Stimulated activated CD8-positive, alpha-beta memory T cell treated with anti-CD3 and anti-CD28 coated beads, Interleukin-7, amount 100 ng/mL, for 1 hour (primary cell): Measurements from ENCODE around the gene PPY.
"Not testable (repeated sequence)": the region's sequence is repeated elsewhere in the genome, so short reads cannot be mapped to it uniquely, and the experiment has no call there.

Experiments
- DNase-seq, 2 donors: peaks; one replicate each; pipeline ENCODE4 v3.0.0-alpha.2; 2020; ENCODE audit warnings: low read depth in 2 of 2

PPY gene

GRCh38 chr17:43966276-43966675 is 24.0 kb upstream of the PPY start:
- no peak for DNase-seq

DNA sequence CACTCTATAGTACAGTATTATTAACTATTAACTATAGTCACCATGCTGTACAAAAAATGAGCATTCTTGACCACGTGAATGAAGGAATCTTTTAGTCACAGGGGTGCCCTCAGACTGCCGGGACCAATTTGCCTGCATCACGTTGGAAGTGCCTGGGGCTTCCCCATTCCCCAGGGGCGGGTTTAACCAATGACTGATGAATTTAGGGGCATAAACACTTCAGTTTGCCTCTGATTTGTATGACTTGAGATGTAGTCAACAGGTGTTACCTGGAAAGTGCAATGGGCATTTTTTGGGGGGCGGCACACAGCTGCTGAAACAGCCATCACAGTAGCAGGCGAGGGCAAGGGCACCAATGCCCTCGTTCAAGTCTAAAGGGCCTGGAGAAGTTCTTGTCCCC is 20.2 kb upstream of the PPY start:
- no peak for DNase-seq

GRCh38 chr17:43961954-43962353 is 19.7 kb upstream of the PPY start:
- DNase-seq: no peak

DNA sequence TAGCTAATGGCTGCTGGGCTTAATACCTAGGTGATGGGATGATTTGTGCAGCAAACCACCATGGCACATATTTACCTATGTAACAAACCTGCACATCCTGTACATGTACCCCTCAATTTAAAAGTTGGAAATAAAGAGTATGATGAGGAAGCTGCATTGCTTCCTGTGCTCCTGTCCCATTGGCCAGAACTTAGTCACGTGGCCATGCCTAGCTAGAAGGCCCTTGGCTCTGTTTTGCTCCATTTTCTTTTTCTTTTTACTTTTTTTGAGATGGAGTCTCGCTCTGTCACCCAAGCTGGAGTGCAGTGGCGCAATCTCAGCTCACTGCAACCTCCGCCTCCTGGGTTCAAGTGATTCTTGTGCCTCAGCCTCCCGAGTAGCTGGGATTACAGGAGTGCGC is 19.0 kb upstream of the PPY start:
- DNase-seq: not testable (repeated sequence)

DNA sequence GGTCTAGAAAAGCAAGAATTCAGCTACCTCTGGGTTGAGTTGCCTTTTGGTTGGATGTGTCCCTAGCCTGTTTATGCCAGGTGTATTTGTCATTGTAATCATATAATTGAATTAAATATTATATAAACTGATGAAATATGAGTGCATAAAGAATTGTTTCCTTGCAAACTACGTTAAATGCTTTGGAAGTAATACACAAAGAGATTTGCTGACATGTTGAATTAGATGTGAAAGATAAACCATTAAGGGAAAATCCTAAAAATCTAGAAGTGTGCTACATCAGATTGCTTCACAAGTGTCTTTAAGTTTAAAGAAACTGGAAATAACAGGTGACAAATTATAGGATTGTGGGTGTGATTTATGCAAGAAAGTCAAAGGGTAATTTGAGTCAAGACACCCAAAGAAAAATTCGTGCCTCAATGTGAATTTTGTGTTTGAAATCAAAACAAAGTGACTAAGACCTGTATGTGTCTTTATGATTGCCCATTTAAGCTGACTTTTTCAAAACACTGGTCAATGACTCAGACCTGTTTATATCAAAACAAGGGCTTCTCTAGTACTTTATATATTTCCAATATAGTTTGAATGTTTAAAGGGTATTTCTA is 16.6 kb upstream of the PPY start:
- DNase-seq: no peak

DNA sequence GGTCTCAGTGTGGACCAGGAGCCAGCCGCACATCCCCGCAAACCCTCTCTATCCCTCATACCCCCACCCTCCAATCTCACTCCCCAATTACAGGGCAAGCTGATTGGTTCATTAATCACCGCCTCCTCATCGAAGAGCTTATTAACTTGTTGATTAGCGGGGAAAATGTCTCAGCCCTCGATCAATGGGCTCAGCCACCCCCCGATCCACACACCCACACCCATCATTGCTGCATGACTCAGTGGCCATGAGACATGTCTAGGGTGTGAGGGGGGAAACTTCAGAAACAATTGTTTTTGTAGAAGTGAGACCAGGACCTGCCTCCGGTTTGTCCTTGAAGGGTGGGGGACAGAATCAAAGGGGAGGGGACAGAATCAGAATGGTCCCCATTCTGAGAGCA is 13.9 kb upstream of the PPY start:
- DNase-seq: no peak

- no peak for DNase-seq
Observed at GRCh38 chr17:43953746-43954145, 11.5 kb upstream of the PPY start, which contains the start of gene PYY. Gene PYY (minus strand): TSS chr17:43953940. CDS start chr17:43953483, 457 bp downstream.

DNA sequence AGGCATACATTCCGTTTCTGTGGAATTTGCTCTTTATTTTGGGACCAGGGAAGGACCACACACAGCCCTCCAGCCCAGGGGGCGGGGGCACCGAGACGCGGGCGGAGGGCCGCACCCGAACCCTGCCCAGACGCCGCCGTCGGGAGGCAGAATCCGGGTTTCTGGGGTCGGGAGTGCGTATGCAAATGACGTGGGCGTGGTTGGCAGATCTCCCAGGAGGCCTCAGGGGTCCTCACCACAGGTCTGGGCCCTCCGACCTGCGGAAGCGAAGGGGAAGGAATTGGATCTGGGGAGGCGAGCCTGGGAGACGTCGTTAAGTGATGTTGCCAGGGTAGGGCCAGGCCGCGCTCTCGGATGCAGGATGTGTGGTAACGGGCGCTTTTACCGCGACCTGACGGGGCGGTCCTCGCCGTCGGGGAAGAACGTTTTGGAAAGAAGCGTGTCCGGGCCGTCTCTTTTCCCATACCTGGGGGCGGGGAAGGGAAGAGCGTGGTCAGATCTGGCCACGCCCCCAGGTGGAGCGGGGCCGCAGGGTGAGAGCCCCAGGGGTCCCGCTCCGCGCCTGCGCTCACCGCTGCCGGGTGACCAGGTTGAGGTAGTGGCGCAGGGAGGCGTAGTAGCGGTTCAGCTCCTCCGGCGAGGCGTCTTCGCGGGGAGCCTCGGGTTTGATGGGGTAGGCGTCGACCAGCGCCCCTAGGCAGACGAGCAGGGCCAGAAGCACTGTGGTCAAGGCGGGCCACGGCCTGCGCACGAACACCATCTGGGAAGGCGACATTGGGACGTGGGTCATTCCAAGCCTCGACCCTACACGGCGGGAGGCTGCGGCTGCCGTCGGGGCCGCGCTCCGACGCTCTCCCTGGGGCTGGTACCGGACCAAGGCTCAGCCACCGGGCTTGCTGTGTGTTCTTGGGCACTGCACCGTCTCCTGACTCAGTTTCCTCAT is 10.7 kb upstream of the PPY start:
- DNase-seq: no peak

GRCh38 chr17:43952351-43952723 is 10.1 kb upstream of the PPY start:
- DNase-seq: no peak

DNA sequence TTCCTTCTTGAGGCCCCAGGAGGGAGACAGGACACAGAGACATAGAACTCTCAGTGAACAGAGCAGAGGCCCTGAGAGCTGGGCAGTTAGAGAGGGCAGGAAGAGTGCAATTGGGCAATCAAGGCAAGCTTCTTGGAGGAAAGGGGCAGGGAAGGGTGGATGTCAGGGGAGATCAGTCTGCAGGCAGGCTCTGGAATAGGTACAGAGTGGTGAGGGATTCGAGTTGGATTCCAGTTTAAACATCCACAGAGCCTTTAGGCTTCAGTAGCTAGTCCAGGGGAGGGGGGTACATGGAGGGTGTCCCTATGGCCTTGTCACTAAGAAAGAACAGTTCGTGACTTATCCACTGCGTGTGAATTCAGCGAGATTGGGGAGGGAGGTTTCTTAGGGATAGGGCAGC is 9.5 kb upstream of the PPY start:
- no peak for DNase-seq

- DNase-seq: no peak
Observed at GRCh38 chr17:43950554-43950953, 8.3 kb upstream of the PPY start.

DNA sequence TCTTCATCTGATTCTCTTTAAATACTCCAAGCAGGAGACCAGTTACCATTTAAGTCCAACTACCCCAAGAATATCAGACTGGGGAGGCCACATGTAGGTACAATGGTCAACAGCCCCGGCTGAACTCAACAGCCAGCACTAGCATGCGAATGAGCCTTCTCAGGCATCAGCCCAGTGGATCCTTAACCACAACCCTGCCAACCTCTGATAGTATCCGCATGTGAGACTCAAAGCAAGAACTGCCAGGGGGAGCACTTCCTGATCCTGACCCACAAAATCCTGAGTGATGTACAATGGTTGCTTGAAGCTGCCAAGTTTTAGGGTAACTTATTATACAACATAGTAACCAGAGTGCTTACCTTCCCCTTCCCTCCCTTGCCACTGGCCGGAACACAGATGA is 7.5 kb upstream of the PPY start:
- DNase-seq: no peak

DNA sequence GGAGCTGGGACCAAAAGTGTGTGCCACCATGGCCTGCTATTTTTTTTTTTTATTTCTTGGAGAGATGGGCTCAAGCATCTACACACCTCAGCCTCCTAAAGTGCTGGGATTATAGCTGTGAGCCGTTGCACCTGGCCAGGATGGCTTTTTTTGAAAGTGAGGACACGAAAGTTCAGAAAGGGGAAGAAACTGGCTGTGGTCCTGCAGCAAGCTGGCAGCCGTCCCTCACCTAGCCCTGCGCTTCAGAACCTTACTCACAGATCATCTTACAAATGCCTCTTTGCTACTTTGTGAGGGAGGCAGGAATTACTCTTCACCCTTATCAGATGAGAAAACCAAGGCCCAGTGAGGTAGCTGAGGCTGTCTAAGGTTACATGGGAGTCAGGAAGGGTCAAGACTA is 4.5 kb upstream of the PPY start:
- no peak for DNase-seq

DNA sequence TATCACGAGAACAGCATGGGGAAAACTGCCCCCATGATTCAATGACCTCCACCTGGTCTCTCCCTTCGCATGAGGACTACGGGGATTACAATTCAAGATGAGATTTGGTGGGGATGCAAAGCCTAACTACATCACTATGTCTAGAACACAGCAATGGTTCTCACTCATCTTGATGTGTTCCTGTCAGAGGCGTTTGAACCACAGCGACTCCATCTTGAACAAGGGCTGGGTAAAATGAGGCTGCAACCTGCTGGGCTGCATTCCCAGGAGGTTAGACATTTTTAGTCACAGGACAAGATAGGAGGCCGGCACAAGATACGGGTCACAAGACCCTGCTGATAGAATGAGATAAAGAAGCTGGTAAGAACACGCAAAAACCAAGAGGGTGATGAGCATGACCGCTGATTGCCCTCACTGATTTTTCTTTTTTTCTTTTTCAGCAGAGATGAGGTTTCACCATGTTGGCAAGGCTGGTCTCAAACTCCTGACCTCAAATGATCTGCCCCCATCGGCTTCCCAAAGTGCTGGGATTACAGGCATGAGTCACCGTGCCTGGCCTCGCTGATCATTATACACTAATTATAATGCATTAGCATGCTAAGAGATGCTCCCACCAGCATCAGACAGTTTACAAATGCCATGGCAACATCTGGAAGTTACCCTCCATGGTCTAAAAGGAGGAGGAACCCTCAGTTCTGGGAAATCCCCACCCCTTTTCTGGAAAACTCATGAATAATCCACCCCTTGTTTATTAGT is 3.0 kb upstream of the PPY start:
- no peak for DNase-seq

DNA sequence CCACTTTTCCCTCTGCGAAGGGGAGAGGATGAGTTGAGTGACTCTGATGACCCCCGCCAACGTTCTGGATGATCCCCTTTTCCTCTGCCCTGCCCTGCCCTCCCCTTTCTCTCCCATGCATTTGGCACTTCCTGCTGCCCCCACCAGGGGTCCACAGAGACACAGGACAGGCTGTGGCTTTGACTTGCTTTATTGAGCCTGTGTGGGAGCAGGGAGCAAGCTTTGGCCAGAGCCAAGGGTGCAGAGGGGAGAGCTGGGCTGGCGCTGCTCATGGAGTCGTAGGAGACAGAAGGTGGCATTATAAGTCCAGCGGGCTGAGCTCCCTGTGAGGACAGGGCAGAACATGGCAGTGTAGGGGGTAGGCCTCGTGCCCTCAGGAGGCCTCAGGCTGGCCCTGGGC is 1.6 kb downstream of the PPY start:
- DNase-seq: no peak

DNA sequence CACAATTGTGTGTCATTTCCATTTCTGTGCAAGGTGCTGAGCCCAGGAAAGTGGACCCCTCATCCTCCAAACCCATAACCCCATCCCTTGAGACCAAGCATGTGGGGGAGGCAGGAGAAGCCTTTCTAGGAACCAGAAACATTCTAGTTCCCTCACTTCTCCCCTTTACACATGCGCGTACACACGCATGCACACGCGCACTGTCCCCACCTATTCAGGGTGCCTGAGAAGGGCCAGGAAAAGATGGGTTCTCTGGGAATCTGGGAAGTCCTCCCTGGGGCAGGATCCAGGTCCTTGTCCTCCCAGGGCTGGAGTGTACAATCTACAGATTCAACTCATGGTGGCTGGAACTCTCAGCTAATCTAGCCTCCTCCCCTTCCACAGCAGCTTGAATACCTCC is 2.4 kb downstream of the PPY start:
- no peak for DNase-seq

DNA sequence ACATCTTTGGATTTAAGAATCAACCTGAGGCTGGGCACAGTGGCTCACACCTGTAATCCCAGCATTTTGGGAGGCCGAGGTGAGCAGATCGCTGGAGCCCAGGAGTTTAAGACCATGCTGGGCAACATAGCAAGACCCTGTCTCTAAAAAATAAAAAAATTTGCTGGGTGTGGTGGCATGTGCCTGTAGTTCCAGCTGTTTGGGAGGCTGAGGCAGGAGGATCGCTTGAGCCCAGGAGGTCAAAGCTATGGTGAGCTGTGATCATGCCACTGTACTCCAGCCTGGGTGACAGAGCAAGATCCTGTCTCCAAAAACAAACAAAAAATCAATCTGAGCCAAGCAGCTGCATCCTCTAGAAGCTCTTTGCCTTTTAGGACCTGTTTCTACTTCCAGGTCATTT is 2.8 kb downstream of the PPY start:
- DNase-seq: not testable (repeated sequence)

- DNase-seq: no peak
Observed at GRCh38 chr17:43938838-43939182, 3.5 kb downstream of the PPY start.

DNA sequence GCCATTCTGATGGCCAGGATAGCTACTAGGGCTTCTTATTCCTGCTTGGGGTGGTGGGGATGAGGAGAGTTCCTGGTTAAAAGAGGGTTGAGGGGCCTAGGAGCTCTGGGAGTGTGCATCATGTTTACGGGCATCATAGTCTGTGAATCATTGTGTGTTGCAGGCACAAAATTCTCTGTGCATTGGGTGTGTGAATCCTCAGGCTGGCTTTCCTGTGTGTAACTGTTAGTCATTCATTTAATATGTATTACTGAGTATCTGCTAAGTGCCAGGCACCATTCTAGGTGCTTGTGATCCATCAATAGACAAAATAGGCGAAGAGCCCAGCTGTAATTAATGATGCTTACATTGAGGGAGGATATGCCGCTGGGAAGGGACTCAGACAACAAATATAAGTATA is 5.8 kb downstream of the PPY start:
- DNase-seq: no peak

DNA sequence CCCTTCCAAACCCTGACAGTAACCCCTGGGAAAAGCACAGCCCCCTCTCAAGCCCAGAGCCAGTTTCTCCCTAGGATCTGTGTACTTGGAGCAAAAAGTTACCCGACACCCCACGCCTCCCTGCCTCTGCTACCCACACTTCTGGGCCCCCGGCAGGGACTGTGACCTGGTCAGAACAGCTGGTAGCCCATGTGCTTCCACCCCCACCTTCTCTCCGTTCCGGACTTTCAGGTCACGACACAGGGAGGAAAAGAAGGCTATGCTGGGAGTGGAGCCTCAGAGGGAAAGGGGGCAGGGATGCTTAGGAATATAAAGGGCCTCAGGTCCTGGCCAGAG is 6.4 kb downstream of the PPY start:
- DNase-seq: no peak

DNA sequence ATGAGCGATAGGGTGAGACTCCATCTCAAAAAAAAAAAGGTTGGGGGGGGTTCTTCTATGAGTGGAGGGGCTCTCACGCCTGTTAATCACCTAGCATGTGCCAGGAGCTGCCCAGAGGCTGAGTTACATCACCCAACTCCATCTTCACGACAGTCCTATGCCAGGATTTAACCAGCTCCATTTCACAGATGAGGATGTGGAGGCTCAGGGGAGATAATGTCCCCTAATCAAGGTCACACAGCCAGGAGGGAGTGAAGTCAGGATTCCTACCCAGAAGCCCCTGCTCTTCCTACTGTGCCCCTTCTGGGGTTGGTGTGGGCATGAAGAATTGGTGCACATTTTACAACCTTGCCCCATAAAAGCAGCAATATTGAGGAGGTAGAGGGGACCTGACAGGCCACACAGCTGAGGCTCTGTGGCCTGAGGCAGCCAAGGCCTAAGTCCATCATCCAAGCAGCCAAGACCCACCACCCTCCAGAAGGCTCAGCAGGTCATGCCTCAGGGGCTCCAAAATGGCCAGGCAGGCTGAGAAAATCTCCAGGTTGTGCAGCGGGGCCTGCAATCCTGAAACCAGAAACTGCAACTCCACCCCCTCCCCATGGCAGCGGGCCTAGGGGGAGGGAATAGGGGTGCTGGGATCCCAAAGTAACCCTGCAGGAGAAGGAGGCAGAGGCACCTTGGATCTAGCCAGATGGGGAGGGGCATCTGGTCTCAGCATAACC is 6.9 kb downstream of the PPY start:
- DNase-seq: no peak

DNA sequence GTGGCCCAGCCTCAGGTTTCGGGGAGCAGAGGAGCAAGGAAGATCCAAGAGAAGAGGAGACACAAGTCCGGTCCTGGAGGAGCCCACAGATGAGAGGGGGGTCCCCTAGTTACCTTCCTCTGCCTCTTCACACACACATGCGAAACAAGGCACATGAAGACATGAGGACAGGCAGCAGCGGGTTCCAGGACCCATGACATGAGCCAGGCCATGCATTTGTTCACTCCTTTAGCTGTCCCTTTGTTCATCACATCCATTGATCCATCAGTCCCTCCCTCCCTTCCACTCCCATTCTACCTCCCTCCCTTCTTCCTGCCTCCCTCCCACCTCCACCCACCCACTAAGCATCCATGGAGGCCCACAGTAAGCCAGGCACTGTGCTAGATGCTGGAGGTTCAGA is 9.4 kb downstream of the PPY start:
- DNase-seq: no peak
